Epithelial cell of proximal tubule (primary cell): ENCODE data around the gene NPC1. TPM values are rescaled to one million over a fixed set of nuclear protein-coding genes. Genes with fewer than 3 reads are reported as not detected.

ENCODE experiments used
- DNase-seq: peaks from one replicate; pipeline ENCODE4 v3.0.0-alpha.2; 2011; ENCODE audit warnings: low read depth
- H3K4me3 ChIP-seq: 2 replicates; pipeline ENCODE4 v1.5.1; 2011; ENCODE audit warnings: low read depth, mild to moderate bottlenecking, low read length
- total RNA-seq: library from RNA; depleted of rRNA; stranded (reverse); fragments of >200 nt; gene quantifications from 2 replicates; pipeline ENCODE4 v1.2.3, GENCODE V29; 2015
- TF ChIP-seq, protein P1 (sequence below): conservative IDR thresholded peaks from 2 replicates; pipeline ENCODE4 v1.5.1; 2012; ENCODE audit warnings: low read depth, mild to moderate bottlenecking, low read length

NPC1 gene
- total RNA-seq, 1 donor from 2014 or later: 54.8 TPM

- TF ChIP-seq, protein P1, sequence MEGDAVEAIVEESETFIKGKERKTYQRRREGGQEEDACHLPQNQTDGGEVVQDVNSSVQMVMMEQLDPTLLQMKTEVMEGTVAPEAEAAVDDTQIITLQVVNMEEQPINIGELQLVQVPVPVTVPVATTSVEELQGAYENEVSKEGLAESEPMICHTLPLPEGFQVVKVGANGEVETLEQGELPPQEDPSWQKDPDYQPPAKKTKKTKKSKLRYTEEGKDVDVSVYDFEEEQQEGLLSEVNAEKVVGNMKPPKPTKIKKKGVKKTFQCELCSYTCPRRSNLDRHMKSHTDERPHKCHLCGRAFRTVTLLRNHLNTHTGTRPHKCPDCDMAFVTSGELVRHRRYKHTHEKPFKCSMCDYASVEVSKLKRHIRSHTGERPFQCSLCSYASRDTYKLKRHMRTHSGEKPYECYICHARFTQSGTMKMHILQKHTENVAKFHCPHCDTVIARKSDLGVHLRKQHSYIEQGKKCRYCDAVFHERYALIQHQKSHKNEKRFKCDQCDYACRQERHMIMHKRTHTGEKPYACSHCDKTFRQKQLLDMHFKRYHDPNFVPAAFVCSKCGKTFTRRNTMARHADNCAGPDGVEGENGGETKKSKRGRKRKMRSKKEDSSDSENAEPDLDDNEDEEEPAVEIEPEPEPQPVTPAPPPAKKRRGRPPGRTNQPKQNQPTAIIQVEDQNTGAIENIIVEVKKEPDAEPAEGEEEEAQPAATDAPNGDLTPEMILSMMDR: no peak
- no peak overlapping the region for H3K4me3 ChIP-seq
These were observed 45.0 kb upstream of the NPC1 start for GRCh38 chr18:23631312-23631711.

GRCh38 chr18:23629444-23629946 lies 43.2 kb upstream of the NPC1 start:
- DNase-seq: peak; percentile 80
- TF ChIP-seq, protein P1: peak; percentile 39
- H3K4me3 ChIP-seq: no peak overlapping the region

More at GRCh38 chr18:23631312-23631711, 45.0 kb upstream of the NPC1 start:
- no peak for DNase-seq

GRCh38 chr18:23627970-23628369 lies 41.7 kb upstream of the NPC1 start:
- no peak for DNase-seq
- no peak overlapping the region for H3K4me3 ChIP-seq

GRCh38 chr18:23627321-23627720 lies 41.0 kb upstream of the NPC1 start:
- H3K4me3 ChIP-seq: no peak overlapping the region
- TF ChIP-seq, protein P1: no peak
- peak; percentile 86 for DNase-seq

More at GRCh38 chr18:23627970-23628369, 41.7 kb upstream of the NPC1 start:
- TF ChIP-seq, protein P1: no peak

- H3K4me3 ChIP-seq: no peak overlapping the region
- TF ChIP-seq, protein P1: no peak
- DNase-seq: no peak
These were observed 40.4 kb upstream of the NPC1 start for GRCh38 chr18:23626451-23627279.

GRCh38 chr18:23623040-23623439 lies 36.7 kb upstream of the NPC1 start:
- TF ChIP-seq, protein P1: no peak
- DNase-seq: no peak
- no peak overlapping the region for H3K4me3 ChIP-seq
